HepG2 (cell line): ENCODE measurements around the gene PLAC9. TPM values are rescaled to one million over a fixed set of nuclear protein-coding genes. Genes with fewer than 3 reads are reported as not detected.

Experiments
- ATRX ChIP-seq: sonication (generic); formaldehyde crosslinking; IDR thresholded peaks from 2 replicates; pipeline ENCODE4 v1.4.0; 2020; ENCODE audit warnings: missing genetic modification reagents, borderline replicate concordance
- ETV6 ChIP-seq: sonication (generic); formaldehyde crosslinking; conservative IDR thresholded peaks from 2 replicates; pipeline ENCODE4 v1.4.0; 2020; ENCODE audit warnings: missing genetic modification reagents
- HDAC2 ChIP-seq: sonication (generic); formaldehyde crosslinking; IDR thresholded peaks from 2 replicates; pipeline ENCODE4 v1.4.0; 2020; ENCODE audit warnings: missing genetic modification reagents
- JDP2 ChIP-seq: sonication (generic); formaldehyde crosslinking; IDR thresholded peaks from 2 replicates; pipeline ENCODE4 v1.8.1; 2022; ENCODE audit warnings: missing genetic modification reagents, borderline replicate concordance
- NBN ChIP-seq: fragments of 450-650 bp; conservative IDR thresholded peaks from 2 replicates; pipeline ENCODE4 v1.6.1; 2017
- PRPF4 ChIP-seq: fragments of 200-400 bp; formaldehyde crosslinking; IDR thresholded peaks from 2 replicates; pipeline ENCODE4 v1.6.1; 2016; ENCODE audit warnings: low read length, low read depth; ENCODE audit not compliant: poor library complexity, severe bottlenecking
- RARA ChIP-seq: IDR thresholded peaks from 2 replicates; pipeline ENCODE4 v1.6.1; 2016; ENCODE audit warnings: missing genetic modification reagents, missing compliant biosample characterization
- TAF1 ChIP-seq: sonication (generic); formaldehyde crosslinking; IDR thresholded peaks from 2 replicates; pipeline ENCODE4 v1.4.0; 2020; ENCODE audit warnings: missing genetic modification reagents
- THAP7 ChIP-seq: sonication (generic); formaldehyde crosslinking; IDR thresholded peaks from 2 replicates; pipeline ENCODE4 v1.8.1; 2023; ENCODE audit warnings: mild to moderate bottlenecking, missing genetic modification reagents
- ZFP36L2 ChIP-seq: sonication (generic); formaldehyde crosslinking; IDR thresholded peaks from 2 replicates; pipeline ENCODE4 v1.4.0; 2020; ENCODE audit warnings: missing genetic modification reagents
- ZNF232 ChIP-seq: sonication (generic); formaldehyde crosslinking; IDR thresholded peaks from 2 replicates; pipeline ENCODE4 v1.4.0; 2020; ENCODE audit warnings: missing genetic modification reagents, borderline replicate concordance
- ZNF558 ChIP-seq: sonication (generic); formaldehyde crosslinking; IDR thresholded peaks from 2 replicates; pipeline ENCODE4 v1.9.0; 2022; ENCODE audit warnings: mild to moderate bottlenecking, missing genetic modification reagents, borderline replicate concordance
- ZNF570 ChIP-seq: sonication (generic); formaldehyde crosslinking; IDR thresholded peaks from 2 replicates; pipeline ENCODE4 v1.4.0; 2020; ENCODE audit warnings: mild to moderate bottlenecking, missing genetic modification reagents, borderline replicate concordance
- ZNF746 ChIP-seq: sonication (generic); formaldehyde crosslinking; IDR thresholded peaks from 2 replicates; pipeline ENCODE4 v1.8.0; 2022; ENCODE audit warnings: mild to moderate bottlenecking, missing genetic modification reagents
- ZNF780A ChIP-seq: sonication (generic); formaldehyde crosslinking; IDR thresholded peaks from 2 replicates; pipeline ENCODE4 v1.8.0; 2022; ENCODE audit warnings: mild to moderate bottlenecking, missing genetic modification reagents, moderate library complexity
- ZNF878 ChIP-seq: sonication (generic); formaldehyde crosslinking; IDR thresholded peaks from 2 replicates; pipeline ENCODE4 v1.8.1; 2023; ENCODE audit warnings: mild to moderate bottlenecking, missing genetic modification reagents, moderate library complexity
- polyA plus RNA-seq, 8 experiments: library from polyadenylated mRNA; depleted of rRNA in 3 of 8; stranded (reverse) in 7 of 8; unstranded in 1 of 8; fragments of >200 nt; fragmentation: Illumina TruSeq in 4 of 8; extraction: Trizol in 4 of 8; gene quantifications; 2 replicates each; pipeline versions ENCODE4 v1.2.1 to v1.2.3, GENCODE V29; 2011 to 2016; ENCODE audit warnings: low read depth in 4 of 8, missing spikeins in 1 of 8, mixed read lengths in 1 of 8; ENCODE audit not compliant: insufficient read depth in 1 of 8
- total RNA-seq, 5 experiments: library from RNA; depleted of rRNA; stranded (reverse); fragments of >200 nt; fragmentation: Illumina TruSeq; extraction: Trizol; gene quantifications; 2 replicates each; pipeline ENCODE4 v1.2.3, GENCODE V29; 2016; ENCODE audit warnings: low read depth in 1 of 5

The PLAC9 gene
- total and polyA plus RNA-seq, 2 of the 13 experiments (the other 11 are each of a cell fraction or from before 2014, with no cell fraction given): not detected

DNA sequence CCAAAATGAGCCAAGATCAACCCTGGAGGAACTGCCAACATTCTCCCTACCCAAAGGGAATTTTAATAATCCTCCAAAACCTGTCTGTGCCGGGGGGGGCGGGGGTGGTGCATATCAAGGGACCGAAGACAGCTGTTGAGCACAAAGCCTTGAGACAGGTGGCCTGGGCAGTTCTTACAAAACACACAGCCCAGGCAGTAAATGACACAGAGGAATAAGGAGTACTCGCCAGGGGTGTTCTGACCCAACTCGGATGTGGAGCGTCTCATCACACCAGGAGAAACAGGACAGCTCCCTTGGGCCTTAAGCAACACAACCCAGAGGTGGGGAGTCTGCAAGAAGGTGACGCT lies 35.6 kb downstream of the PLAC9 start (continued):
- TF ChIP-seq TAF1 (no peak), THAP7 (no peak), ETV6 (no peak), ZNF558 (CRISPR knock-in tag) (no peak), PRPF4 (no peak), ZNF570 (no peak), ATRX (CRISPR knock-in tag) (no peak), ZFP36L2 (CRISPR knock-in tag) (no peak), NBN (no peak), ZNF746 (no peak), ZNF780A (CRISPR knock-in tag) (no peak), HDAC2 (CRISPR knock-in tag) (no peak), ZNF232 (no peak), RARA (CRISPR knock-in tag) (no peak), ZNF878 (no peak), JDP2 (CRISPR knock-in tag) (no peak)
- TF ChIP-seq, all 625 proteins: peak for 0
